Measurements from ENCODE around the gene TMEM134.

- TF ChIP-seq CTCF (conservative IDR thresholded peaks at IDR 0.05; ENCODE audit: low read depth, low read length) (no peak), EZH2 (IDR thresholded peaks at IDR 0.05; ENCODE audit: borderline replicate concordance, low read depth, low read length, poor library complexity, severe bottlenecking) (no peak)
Measured at GRCh38 chr11:67456068-67456705, 12.9 kb downstream of the TMEM134 start.

Measured in A673 (cell line).